GM19372 (cell line): ENCODE data around the gene RHBDD1.
"Not testable (repeated sequence)": the region's sequence is repeated elsewhere in the genome, so short reads cannot be mapped to it uniquely, and the experiment has no call there.

Experiments used
- ATAC-seq: cut with Tn5 transposase; IDR thresholded peaks from one replicate; pipeline ENCODE4 v1.9.1; 2021; ENCODE audit warnings: mild to moderate bottlenecking, low read depth, moderate library complexity; ENCODE audit not compliant: unreplicated experiment

The RHBDD1 gene

DNA sequence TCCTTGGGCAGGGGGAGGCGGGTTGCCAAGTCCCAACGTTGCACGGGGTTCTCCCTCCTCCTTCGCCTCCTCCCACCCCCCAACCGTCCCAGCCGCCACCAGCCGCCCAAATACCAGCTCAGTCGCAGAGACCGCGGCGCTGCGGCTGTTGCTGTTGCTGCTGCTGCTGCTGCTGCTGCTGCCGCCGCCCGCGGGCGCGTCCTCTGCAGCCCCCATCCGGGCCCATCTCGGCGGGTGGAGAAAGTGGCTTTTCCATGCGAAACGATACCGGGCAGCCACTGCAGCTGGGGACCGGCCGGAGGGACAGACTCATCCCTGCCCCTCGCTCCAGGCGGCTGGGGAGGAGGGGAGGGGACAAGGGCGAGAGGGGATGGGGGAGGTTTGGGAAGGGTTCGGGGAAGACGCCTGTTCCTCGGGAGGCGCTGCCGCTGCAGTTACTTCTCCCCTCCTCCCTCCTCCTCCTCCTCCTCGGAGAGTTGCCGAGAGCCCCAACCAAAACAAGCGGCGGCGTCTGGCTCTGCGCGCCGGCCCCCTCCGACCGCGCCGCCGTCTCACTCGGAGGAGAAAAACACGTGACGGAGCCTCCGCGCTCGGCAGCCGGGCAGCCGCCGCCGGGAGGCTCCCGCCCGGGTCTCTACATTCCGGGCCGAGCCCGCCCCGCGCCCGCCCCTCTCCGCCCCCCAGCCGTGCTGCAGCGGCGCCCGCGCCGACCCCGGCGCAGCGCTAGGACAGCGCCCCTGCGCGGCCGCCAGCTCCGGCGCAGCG lies 36.5 kb upstream of the RHBDD1 start, which contains the start of gene IRS1:
IRS1 (minus strand) TSS at position 610 of the 765 bp plus-strand sequence. CDS start 1,082 bp downstream, outside the sequence.
- peak; percentile 34 for ATAC-seq

- ATAC-seq, result no peak
These were observed 35.6 kb upstream of the RHBDD1 start for GRCh38 chr2:226799976-226800940.

DNA sequence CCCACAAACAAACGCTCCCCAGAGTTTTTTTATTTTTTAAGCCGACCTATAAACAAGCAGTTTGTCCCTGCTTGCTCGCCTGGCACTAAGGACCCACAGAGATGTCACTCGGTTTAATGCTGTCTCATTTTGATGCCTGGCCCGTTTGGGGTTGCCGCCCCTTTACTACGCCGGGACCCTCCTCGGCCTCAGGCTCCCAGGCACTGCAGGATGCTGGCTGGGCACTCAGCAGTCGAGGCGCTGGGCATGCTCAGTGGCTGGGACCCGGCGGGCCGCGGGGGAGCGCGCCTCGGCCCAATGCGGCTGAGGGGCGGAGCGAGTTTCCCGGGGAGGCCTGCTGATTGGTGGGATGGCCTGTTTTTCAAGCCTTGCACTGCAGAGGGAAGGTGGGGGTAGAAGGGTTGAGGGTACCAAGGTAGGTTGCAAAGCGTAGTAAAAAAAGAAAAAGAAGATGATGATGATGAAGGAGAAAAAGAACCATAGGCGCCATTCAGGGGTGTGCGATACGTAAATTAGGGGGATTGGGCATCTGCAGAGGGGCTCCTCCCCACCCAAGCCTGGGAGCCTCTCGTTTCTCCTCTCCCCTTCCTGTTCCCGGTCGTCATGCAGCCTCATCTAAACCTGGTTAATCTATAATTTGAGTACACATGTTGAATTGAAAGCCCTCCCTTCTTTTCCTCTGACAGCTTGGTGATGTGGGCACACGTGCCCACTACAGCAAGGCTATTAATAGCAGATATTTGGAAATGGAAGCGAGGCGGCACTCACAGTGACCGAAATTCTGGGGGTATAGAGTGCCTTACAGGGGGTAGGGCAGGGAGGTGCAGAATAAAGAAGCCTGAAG lies 34.7 kb upstream of the RHBDD1 start:
- ATAC-seq, result peak; percentile 75

DNA sequence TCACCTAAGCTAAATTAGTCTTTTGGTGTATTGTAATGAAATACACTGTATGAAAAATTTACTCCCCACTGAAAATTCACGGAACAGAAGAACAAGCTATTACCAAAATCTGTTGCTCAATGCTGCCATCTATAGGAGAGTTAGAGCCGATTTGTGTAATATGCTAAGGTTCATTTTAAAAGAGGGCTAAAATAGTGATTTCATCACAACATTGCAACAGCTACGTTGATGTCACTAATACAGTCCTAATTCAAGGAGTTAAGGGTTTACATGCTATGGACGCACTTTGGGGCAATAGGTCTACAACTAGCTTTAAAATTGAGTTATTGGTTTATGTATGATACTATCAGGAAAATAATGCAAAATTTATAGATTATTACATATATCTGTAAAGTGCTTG lies 33.3 kb upstream of the RHBDD1 start:
- ATAC-seq, result no peak

GRCh38 chr2:226803410-226803809 lies 32.4 kb upstream of the RHBDD1 start:
- ATAC-seq, result no peak

- peak; percentile 50 for ATAC-seq
These were observed 22.6 kb upstream of the RHBDD1 start for GRCh38 chr2:226813148-226813701.

DNA sequence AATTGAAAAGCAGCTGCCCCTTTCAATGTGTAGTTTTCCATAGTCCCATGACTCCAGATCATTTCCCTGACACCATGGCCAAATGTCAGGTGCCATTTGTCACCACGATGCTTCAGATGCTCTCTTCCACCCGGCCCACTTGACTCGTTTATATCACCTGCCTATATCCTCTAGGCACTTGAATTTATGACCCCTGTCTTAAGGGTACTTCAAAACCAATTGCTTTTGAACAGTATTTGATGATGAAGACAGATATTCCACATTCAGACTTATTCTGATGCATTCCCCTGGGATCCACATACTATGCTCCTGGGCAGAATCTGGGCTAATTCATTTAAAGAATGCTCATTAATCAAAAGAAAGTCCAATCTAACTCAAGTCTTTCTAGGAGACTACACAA lies 16.9 kb upstream of the RHBDD1 start:
- ATAC-seq, result no peak

DNA sequence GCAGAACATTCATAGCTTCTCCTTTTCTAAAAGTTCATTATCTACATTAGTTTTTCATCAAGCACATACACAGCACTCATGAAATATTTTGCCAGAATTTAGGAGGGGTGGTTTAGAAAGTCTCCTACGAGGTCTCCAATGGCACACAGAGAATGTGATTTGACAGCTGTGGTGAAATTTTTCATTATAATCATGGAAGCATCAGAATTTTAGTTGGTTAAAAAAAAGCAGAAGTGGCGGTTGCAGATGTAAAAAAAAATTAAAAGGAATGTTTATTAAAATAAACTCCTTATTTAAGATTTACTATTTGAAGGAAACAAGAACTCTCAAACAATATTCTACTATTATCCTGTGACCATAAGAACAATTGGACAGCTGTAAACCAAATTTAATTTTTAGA lies 10.8 kb upstream of the RHBDD1 start:
- no peak for ATAC-seq

- ATAC-seq, result no peak
These were observed 7.7 kb upstream of the RHBDD1 start for GRCh38 chr2:226828191-226828590.

GRCh38 chr2:226829721-226830631 lies 5.9 kb upstream of the RHBDD1 start:
- no peak for ATAC-seq

DNA sequence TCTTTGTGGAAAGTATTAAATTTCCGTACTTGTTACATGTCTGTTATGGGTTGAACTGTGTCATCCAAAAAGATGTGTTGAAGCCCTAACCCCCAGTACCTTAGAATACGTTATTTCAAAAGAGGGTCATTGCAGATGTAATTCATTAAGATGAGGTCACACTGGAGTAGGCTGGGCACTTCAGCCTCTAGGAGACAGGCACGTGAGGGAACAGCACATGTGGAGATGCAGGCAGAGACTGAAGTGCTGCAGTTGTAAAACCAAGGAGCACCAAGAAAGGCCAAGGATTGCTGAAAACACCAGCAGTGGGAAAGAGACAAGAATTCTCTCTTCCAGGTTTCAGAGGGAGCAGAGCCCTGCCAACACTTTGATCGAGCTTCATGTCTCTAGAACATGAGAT lies 4.6 kb upstream of the RHBDD1 start:
- ATAC-seq, result no peak

GRCh38 chr2:226832061-226832460 lies 3.8 kb upstream of the RHBDD1 start:
- ATAC-seq, result no peak

DNA sequence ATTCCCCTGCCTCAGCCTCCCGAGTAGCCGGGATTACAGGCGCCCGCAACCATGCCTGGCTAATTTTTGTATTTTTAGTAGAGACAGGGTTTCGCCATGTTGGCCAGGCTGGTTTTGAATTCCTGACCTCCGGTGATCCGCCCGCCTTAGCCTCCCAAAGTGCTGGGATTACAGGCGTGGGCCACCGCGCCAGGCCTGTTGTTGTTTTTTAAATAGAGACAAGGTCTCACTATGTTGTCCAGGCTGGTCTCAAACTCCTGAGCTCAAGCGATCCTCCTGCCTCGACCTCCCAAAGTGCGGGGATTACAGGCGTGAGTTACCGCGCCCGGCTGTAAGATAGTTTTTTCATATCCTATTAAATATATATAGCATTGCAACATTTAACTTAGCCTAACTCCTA lies 974 bp upstream of the RHBDD1 start:
- ATAC-seq, result not testable (repeated sequence)

- ATAC-seq, result peak; percentile 24
These were observed 446 bp upstream of the RHBDD1 start for GRCh38 chr2:226835420-226835795.

DNA sequence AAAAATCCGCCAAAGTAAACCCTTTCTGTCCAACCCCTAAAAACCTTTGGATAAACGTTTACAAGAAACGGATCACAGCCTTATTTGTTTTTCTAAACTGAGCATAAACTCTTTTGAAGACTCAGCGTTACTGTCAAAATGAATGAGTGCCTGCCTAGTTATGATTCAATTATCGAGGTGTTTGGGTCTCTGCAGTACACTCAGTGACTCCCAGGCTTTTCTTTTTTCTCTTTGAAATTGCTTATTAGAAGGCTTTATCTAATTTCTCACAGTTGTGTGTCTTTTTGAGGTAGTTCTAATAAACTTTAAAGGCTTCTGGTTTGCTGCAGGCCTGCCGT lies 663 bp downstream of the RHBDD1 start:
- ATAC-seq, result peak; percentile 1

- no peak for ATAC-seq
These were observed 1.5 kb downstream of the RHBDD1 start for GRCh38 chr2:226837334-226837733.

GRCh38 chr2:226837787-226838603 lies 2.1 kb downstream of the RHBDD1 start:
- ATAC-seq, result no peak

GRCh38 chr2:226838722-226839121 lies 2.9 kb downstream of the RHBDD1 start:
- no peak for ATAC-seq
